Common myeloid progenitor, CD34-positive (primary cell): Measurements from ENCODE around the gene FAM184A.
A peak's percentile ranks its signal among the peaks of the same experiment; 100 is the strongest.

ENCODE experiments used
- CTCF ChIA-PET: fragments of 350-600 bp; sonication (Branson Sonifier 250); formaldehyde crosslinking; loops from one replicate; lab custom pipeline; 2021; ENCODE audit warnings: antibody characterized with exemption; lab: Charles Lee
- POLR2A ChIA-PET: fragments of 350-600 bp; sonication (Branson Sonifier 250); formaldehyde crosslinking; loops from one replicate; lab custom pipeline; 2021; ENCODE audit warnings: antibody characterized with exemption; lab: Charles Lee
- DNase-seq, 3 donors: peaks; one replicate each; pipeline versions ENCODE4 v3.0.0 to v3.0.0-alpha.2; 2013
- H3K27ac ChIP-seq, 2 experiments: 1 replicate in 1 of 2; 2 replicates in 1 of 2; pipeline ENCODE4 v1.7.0; 2013; ENCODE audit warnings: inconsistent platforms in 2 of 2, low read length in 2 of 2, mild to moderate bottlenecking in 2 of 2, low read depth in 1 of 2, moderate library complexity in 1 of 2; ENCODE audit not compliant: severe bottlenecking in 2 of 2, insufficient read depth in 1 of 2, poor library complexity in 1 of 2
- H3K27me3 ChIP-seq, 5 experiments: replicated peaks in 2 of 5; 1 replicate in 3 of 5; 2 replicates in 2 of 5; pipeline versions ENCODE4 v1.6.1 to v1.7.0; 2013; ENCODE audit warnings: low read length in 4 of 5, mild to moderate bottlenecking in 2 of 5, moderate library complexity in 2 of 5, inconsistent platforms in 1 of 5; ENCODE audit not compliant: insufficient read depth in 5 of 5, control insufficient read depth in 4 of 5
- H3K36me3 ChIP-seq, 4 experiments: 1 replicate in 2 of 4; 2 replicates in 2 of 4; pipeline versions ENCODE4 v1.6.1 to v1.7.0; 2013; ENCODE audit warnings: low read length in 3 of 4, control low read depth in 1 of 4, mild to moderate bottlenecking in 1 of 4; ENCODE audit not compliant: control insufficient read depth in 4 of 4, insufficient read depth in 4 of 4
- H3K4me1 ChIP-seq, 4 experiments: 1 replicate in 3 of 4; 2 replicates in 1 of 4; pipeline versions ENCODE4 v1.6.1 to v1.7.1; 2013; ENCODE audit warnings: low read length in 3 of 4, mild to moderate bottlenecking in 3 of 4, control low read depth in 1 of 4, inconsistent platforms in 1 of 4, moderate library complexity in 1 of 4; ENCODE audit not compliant: control insufficient read depth in 4 of 4, insufficient read depth in 4 of 4; ENCODE audit errors: control extremely low read depth in 1 of 4
- H3K4me3 ChIP-seq, 7 experiments: 1 replicate in 4 of 7; 2 replicates in 3 of 7; pipeline versions ENCODE4 v1.5.1 to v1.7.0; 2013; ENCODE audit warnings: mild to moderate bottlenecking in 7 of 7, low read length in 6 of 7, moderate library complexity in 6 of 7, inconsistent platforms in 2 of 7, low read depth in 2 of 7, control low read depth in 1 of 7; ENCODE audit not compliant: insufficient read depth in 4 of 7, control insufficient read depth in 1 of 7; ENCODE audit errors: extremely low read depth in 1 of 7
- H3K9me3 ChIP-seq, 5 experiments: 1 replicate in 4 of 5; 2 replicates in 1 of 5; pipeline versions ENCODE4 v1.6.1 to v1.7.1; 2013; ENCODE audit warnings: low read length in 4 of 5, mild to moderate bottlenecking in 2 of 5, inconsistent platforms in 1 of 5, low read depth in 1 of 5, moderate library complexity in 1 of 5; ENCODE audit not compliant: control insufficient read depth in 4 of 5, insufficient read depth in 2 of 5; ENCODE audit errors: control extremely low read depth in 1 of 5
- WGBS: methylation state at CpG from one replicate; pipeline ENCODE4 v1.1.5; 2013; ENCODE audit not compliant: insufficient coverage; 5-methylcytosine and 5-hydroxymethylcytosine counted together

FAM184A gene

DNA sequence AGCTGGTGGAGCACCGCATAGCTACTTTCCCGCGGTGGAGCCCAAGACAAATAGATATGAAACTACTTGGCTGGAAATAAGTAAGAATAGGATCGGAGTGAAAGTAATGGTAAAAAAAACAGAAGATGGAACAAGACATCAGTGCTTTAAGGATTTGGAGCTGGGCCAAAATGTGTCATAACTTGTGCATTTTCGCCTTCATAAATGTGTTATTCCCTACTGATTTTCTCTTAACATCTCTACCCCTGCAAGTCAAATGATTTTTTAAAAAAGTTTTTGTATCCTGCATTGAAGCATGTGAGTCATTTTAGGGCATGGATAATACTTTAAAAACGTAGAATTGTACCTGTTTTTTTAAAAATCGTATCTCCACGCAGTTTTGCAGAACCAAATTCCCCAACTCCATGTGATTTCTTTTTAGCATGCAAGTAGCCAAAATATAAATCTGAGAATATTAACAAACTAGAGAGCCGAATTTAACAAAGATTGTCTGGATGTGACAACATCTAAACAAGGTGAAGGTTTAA is 882 bp upstream of the FAM184A start:
- Histone ChIP-seq H3K4me1 (peaks cover 3 to 16% (median 12%) of the 10 kb centered on the region in 4 experiments), H3K36me3 (no peaks in the 10 kb centered on the region), H3K27me3 (peaks cover 0 to 24% (median 7%) of the 10 kb centered on the region in 5 experiments), H3K9me3 (peaks cover 0 to 9% (median 7%) of the 10 kb centered on the region in 5 experiments), H3K27ac (peak overlapping the region in 1 of 2 experiments; percentile 31), H3K4me3 (peak overlapping the region in 6 of 7 experiments; percentile 60 to 79 (median 68))
- ChIA-PET CTCF (interaction anchor here (2.1 kb wide), 1 partner anchor 31 kb away, joined by 7 read pairs; no protein-coding TSS in a partner anchor), POLR2A (no interaction called here)
- peak; percentile 26 to 69 (median 69) for DNase-seq
- WGBS = 13% methylated on average over 5 of the region's 9 CpGs

DNA sequence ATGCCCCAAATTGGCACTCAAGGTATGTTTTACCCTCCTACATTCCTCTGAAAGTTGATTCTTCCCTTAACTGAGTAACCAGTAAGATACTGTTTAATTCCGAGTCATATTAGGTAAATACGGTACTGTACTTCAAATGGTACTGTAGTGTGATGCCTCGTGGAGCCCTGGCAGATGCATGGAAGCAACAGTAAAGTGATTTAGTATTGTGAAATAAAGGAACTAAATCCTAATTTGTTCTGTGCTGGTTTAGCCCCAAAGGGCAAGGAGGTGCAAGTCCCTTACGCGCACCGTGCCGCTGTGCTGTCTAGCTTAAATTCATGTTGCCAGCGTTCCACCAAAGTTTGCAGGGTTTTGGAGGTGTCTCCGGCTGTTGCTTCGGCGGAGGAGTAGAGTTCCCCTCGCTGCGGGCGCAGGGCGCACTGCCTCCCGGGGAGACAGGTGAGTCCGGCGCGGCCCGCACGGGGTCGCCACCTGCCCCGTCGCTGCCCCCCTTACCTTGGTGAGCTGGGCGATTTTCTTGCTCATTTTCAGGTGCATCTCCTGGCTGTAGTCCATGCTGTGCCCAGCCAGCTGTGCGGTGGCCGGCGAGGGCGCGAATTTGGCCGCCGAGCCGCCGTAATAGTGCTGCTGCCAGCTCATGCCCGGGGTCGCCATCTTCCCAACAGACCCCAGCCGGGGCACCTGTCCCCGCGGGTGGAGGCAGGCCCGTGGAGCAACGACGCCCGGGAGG is 655 bp downstream of the FAM184A start:
- POLR2A ChIA-PET = no interaction called here
- Histone ChIP-seq H3K27ac (peak overlapping the region in 1 of 2 experiments; percentile 9), H3K9me3 (peaks cover 0 to 4% (median 2%) of the 10 kb centered on the region in 5 experiments), H3K4me1 (peaks cover 3 to 16% (median 12%) of the 10 kb centered on the region in 4 experiments), H3K27me3 (peaks cover 0 to 24% (median 7%) of the 10 kb centered on the region in 5 experiments), H3K4me3 (peak overlapping the region; percentile 40 to 79 (median 62)), H3K36me3 (no peaks in the 10 kb centered on the region)
- DNase-seq = peak; percentile 38 to 73 (median 64)
- CTCF ChIA-PET = interaction anchor here (0.6 to 2.1 kb wide), 4 partner anchors 17 to 922 kb away, joined by 3 to 7 read pairs (median 4); no protein-coding TSS in a partner anchor
- 2% methylated on average over 33 of the region's 43 CpGs for WGBS

- WGBS = 96% methylated on average over 3 of the region's 3 CpGs
- CTCF ChIA-PET = interaction anchor here (0.7 to 1.7 kb wide), 2 partner anchors 17 to 259 kb away, joined by 3 to 5 read pairs; no protein-coding TSS in a partner anchor
- Histone ChIP-seq H3K36me3 (no peaks in the 10 kb centered on the region), H3K4me1 (peaks cover 3 to 16% (median 12%) of the 10 kb centered on the region in 4 experiments), H3K4me3 (peak overlapping the region in 3 of 7 experiments; percentile 57 to 79 (median 76)), H3K27me3 (peaks cover 0 to 24% (median 7%) of the 10 kb centered on the region in 5 experiments), H3K9me3 (peaks cover 0 to 2% (median 0%) of the 10 kb centered on the region in 5 experiments), H3K27ac (no peak overlapping the region)
- POLR2A ChIA-PET = no interaction called here
- DNase-seq = peak in 1 of 3 donors; percentile 5
Observed at GRCh38 chr6:119077391-119077642, 1.1 kb downstream of the FAM184A start.

GRCh38 chr6:119076576-119077390 is 1.7 kb downstream of the FAM184A start:
- H3K27me3 ChIP-seq = peaks cover 0 to 23% (median 7%) of the 10 kb centered on the region in 5 experiments
- no peaks in the 10 kb centered on the region for H3K36me3 ChIP-seq
- H3K27ac ChIP-seq = no peak overlapping the region
- ChIA-PET POLR2A (no interaction called here), CTCF (interaction anchor here (0.7 kb wide), 1 partner anchor 258 kb away, joined by 3 read pairs; no protein-coding TSS in a partner anchor)
- no peak overlapping the region for H3K4me3 ChIP-seq
- peaks cover 0 to 2% (median 0%) of the 10 kb centered on the region in 5 experiments for H3K9me3 ChIP-seq
- WGBS = 100% methylated on average over 2 of the region's 7 CpGs
- DNase-seq = no peak
- peaks cover 3 to 16% (median 12%) of the 10 kb centered on the region in 4 experiments for H3K4me1 ChIP-seq

DNA sequence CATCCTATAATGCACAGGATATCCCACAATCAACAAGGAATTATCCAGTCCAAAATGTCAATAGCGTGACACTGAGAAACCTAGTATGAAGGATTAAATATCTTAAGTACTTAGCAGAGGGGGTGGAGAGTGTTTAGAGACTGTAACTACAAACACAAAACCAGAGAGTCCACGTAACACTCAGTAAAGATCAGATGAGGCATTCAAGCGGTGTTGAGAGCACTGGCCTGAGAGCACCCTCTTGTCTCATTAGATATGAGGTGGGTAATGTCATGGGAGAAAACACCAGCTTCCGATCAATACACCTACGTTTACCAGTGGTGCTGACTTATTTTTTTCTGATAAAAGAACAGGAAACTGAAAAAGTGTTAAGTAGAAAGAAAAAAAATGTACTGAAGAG is 2.3 kb downstream of the FAM184A start:
- no peaks in the 10 kb centered on the region for H3K36me3 ChIP-seq
- CTCF ChIA-PET = no interaction called here
- H3K27ac ChIP-seq = no peak overlapping the region
- H3K4me3 ChIP-seq = no peak overlapping the region
- peaks cover 3 to 16% (median 12%) of the 10 kb centered on the region in 4 experiments for H3K4me1 ChIP-seq
- H3K27me3 ChIP-seq = peaks cover 0 to 19% (median 7%) of the 10 kb centered on the region in 5 experiments
- DNase-seq = no peak
- H3K9me3 ChIP-seq = no peaks in the 10 kb centered on the region
- POLR2A ChIA-PET = no interaction called here
- WGBS = 100% methylated on average over 1 of the region's 5 CpGs

GRCh38 chr6:119075200-119075981 is 3.1 kb downstream of the FAM184A start:
- WGBS = no CpG with 5 or more reads among the region's 2 CpGs
- no peak for DNase-seq
- Histone ChIP-seq H3K27ac (no peak overlapping the region), H3K4me1 (peaks cover 3 to 16% (median 12%) of the 10 kb centered on the region in 4 experiments), H3K4me3 (no peak overlapping the region), H3K27me3 (peaks cover 0 to 17% (median 7%) of the 10 kb centered on the region in 5 experiments), H3K9me3 (no peaks in the 10 kb centered on the region), H3K36me3 (no peaks in the 10 kb centered on the region)
- CTCF ChIA-PET = no interaction called here
- POLR2A ChIA-PET = no interaction called here
